ENCODE results near the gene RAP1GAP2.

- no peak for TF ChIP-seq CTCF (IDR thresholded peaks at IDR 0.05)
- no peak for TF ChIP-seq EZH2 (IDR thresholded peaks at IDR 0.05)
- TF ChIP-seq EZH2phosphoT487 (IDR thresholded peaks at IDR 0.05): no peak
Measured at GRCh38 chr17:2849327-2849670, 53.1 kb downstream of the RAP1GAP2 start.

Measured in neural progenitor cell (in vitro differentiated cells).